Stimulated activated CD8-positive, alpha-beta memory T cell treated with anti-CD3 and anti-CD28 coated beads, Interleukin-7, amount 100 ng/mL, for 4 hours (primary cell): Measurements from ENCODE around the gene FAM184B.
A peak's percentile ranks its signal among the peaks of the same experiment; 100 is the strongest.

ENCODE experiments used
- DNase-seq, 2 donors: peaks; one replicate each; pipeline ENCODE4 v3.0.0-alpha.2; 2020; ENCODE audit warnings: low read depth in 2 of 2

Gene FAM184B

DNA sequence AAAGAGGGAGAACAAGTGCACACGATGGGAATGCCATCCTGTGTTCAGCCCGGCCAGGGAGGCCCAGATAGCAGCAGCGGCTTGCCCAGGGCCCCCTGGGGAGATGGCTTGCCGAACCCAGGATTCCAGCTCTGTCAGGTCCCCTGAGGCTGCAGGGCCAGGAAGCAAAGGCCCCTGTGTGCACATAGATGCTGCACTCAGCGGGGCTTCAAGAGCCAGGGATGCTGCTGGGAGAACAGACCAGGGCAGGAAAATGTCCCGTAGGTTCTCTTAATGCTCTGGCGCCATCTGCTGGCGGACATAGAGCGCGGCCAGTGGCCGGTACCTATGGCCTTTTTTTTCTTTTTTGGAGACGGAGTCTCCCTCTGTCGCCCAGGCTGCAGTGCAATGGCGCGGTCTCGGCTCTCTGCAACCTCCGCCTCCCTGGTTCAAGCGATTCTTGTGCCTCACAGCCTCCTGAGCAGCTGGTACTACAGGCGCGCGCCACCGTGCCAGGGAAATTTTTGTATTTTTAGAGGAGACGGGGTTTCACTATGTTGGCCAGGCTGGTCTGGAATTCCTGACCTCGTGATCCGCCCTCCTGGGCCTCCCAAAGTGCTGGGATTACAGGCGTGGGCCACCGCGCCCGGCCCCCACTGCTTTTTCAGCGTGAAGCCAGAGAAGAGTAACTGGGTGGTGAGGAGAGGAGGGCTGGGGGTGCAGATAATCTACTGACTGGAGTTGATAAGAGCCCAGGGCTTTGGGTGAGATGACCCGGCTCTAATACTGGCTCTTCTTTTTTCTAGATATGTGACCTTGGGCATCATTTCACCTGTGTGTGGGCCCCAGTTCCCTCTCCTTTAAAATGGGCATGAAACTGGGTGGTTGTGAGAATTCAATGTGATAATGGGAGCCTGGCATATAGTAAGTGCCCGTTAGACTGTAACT lies 144.5 kb downstream of the FAM184B start:
- peak; percentile 33 to 45 for DNase-seq

DNA sequence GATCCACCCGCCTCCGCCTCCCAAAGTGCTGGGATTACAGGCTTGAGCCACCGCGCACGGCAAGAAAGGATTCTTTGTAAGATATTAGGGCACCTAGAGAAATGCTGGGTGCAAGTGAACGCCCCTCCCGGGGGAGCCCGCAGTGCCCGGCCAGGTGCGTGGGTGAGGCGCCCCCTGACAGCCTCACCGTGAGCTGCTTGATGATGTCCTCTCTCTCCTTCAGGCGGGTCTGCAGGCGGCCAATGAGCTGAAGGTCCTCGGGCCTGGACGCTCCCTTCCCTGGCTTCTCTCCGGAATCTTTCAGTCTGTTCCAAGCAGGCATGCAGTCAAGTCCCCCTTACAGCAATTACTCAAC lies 145.1 kb downstream of the FAM184B start:
- DNase-seq, result no peak

- no peak for DNase-seq
These were observed 146.4 kb downstream of the FAM184B start for GRCh38 chr4:17635056-17635455.

DNA sequence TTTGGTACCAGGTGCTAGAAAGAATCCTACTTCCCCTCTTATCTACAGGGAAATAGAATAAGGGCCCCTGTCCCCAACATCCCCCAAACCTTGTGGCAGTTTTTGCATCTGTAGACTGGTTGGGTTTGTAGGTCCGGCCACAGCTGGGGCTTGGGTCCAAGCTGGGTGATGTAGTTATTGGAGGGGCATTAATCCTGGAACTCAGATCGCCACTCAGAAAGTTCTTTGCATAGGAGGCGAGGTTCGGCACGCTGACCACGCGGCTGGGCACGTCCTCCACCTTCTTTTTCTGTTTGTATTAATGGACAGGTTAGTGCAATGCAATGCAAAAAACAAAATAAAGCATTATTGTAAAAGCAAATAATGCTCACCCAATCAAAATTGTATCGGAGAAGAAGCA lies 147.8 kb downstream of the FAM184B start:
- DNase-seq, result no peak

- DNase-seq, result no peak
These were observed 151.2 kb downstream of the FAM184B start for GRCh38 chr4:17630228-17630627.

DNA sequence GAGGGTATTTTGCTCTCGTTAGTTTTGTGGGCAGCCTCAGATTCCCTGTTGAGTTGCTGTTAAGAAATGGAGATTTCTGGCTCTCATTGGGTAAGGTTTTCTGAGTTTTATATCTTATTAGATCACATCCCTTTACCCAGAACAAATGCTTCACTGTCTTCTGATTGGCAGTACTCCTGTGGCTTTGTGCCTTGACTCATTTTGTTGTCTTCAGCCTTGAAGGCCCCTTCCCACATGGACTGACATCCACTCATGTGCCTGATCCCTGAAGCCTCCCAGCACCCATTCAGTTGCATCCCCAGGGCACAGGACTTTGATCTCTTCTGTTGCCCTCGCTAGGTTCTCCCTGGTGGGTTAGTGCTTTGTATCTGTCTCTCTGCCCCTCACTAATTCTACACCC lies 156.6 kb downstream of the FAM184B start:
- no peak for DNase-seq

DNA sequence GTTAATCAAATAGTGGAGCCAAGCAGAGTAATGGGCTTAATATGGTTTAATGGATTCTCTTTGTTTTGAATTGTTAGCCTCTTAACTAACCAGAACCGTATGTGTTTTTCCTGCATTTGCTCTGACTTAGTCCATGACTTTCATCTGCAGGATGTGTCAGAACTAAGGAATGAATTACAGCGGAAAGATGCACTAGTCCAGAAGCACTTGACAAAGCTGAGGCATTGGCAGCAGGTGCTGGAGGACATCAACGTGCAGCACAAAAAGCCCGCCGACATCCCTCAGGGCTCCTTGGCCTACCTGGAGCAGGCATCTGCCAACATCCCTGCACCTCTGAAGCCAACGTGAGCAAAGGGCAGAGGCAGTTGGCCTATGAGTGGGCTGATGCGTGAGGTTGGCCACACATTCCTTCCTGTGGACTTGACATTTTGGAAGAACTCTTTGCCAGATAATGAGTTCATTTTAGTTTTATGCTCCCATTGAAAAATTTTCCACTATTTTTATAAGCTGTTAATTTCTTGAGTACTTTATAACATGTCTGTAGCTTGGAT lies 157.9 kb downstream of the FAM184B start:
- DNase-seq, result no peak

GRCh38 chr4:17619416-17620105 lies 161.9 kb downstream of the FAM184B start:
- DNase-seq, result no peak

DNA sequence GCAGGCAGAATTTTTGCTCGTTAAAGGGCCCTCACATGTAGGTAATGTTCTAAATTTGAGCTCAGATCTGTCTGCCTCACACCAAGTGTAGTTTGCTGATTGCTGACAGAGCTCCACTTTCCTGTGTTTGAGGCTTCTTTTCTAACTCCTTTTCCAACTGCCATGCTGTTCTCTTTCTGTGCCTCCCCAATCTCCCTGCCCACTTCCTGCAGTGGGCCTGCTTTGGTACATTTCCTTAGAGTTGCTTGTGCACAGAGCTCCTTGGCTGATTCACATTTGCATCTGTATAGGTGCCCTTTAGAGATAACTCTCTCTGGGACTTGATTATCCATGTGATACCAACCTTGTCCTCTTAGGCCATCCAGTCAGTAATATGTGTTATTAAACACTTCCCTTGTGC lies 162.5 kb downstream of the FAM184B start:
- no peak for DNase-seq

DNA sequence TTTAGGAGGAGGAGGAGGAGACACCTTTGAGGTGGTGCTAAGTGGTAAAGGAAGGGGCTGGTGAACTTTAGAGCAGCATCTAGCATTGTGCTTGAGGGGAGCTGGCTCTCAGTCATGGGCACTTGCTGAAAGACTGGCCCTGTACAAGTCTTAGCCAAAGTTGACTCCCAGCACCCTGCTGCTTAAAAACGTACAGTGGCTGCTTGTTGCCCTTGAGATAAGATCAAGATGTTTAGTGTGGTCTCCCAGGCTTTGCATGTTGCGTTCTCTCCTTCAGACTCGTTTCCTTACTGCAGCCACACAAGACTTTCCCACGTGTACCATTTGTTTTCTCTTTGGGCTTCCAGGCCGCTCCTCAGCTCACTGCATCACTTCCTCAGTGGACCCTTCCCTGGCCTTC lies 165.1 kb downstream of the FAM184B start:
- DNase-seq, result no peak

DNA sequence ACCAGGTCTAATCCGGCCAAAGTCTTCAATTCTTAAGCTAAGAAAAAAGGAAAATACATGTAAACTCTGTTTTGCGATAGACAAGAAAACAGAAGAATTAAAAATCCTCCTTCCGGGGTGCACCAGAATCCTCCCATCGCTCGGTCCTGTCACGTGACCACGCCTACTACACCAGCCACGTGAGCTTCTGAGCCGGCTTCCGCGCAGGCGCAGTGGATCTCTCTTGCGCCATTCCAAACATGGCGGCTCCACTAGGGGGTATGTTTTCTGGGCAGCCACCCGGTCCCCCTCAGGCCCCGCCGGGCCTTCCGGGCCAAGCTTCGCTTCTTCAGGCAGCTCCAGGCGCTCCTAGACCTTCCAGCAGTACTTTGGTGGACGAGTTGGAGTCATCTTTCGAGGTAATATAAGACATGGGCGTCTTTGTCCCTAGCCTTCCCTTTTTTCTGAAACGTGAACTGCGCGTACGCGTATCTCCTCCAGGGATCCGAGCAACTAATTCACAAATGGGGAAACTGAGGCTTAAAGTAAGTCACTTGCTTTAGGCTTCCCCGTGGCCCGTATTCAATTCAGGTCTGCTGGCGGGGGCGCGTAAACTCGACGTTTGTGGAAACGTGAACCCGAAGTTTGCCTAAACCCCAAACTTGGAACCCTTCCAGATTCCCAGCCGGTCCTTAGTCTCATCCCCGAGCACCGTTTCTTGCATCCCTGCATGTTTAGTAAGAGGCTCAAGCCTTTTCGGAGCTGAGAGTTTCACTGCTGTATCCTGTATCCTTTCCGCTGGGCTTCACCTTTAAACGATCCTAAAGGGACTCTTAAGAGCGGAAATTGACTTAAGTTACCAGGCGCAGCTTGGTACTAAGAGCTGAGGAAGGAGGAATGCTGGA lies 166.8 kb downstream of the FAM184B start, which contains the start of gene MED28:
MED28 (plus strand) TSS at position 226 of the 884 bp plus-strand sequence; CDS start at position 240, 14 bp downstream.
- DNase-seq, result peak; percentile 93 to 94

DNA sequence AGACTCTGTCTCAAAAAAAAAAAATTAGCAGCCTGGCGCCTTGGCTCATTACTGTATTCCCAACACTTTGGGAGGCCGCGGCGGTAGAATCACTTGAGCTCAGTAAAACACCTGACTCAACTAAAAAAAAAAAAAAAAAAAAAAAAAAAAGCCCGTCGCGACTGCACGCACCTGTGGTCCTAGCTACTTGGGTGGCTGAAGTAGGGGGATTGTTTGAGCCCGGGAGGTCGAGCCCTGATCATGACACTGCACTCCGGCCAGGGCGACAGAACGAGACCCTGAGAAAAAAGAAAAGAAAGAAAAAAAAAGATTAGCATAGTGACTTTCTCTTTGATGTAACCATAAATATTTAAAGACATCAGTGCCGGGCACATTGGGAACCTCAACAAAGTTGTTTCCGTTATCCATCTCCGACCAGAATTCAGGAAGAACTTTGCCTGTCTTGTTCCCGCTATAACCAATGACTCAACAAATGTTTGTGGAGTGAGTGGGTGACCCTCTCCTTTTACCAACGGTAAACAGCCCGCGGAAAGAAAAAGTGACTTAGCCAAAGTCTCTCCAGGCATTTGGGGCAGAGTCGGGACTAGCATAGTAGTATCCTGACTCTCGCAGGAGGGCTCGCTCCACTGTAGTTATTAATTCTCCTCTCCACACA lies 167.5 kb downstream of the FAM184B start:
- DNase-seq, result no peak

DNA sequence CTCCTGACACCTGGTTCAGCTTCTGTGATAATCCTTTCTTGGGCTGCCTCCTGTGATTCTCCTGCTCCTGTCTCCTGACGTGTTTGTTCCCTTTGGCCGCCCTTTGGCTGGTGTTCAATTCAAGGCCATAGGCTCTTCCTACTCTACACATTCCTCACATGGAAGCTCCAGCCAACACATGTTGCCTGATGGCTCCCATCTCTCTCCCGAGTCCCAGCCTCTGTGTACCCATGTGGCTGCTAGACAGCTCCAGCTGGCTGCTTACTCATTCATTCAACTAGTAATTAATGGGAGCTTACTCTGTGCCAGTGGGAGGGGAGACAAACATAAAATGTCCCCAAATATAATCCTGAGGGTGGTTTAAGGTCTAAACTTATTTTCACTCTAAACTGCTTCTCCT lies 176.2 kb downstream of the FAM184B start:
- no peak for DNase-seq

GRCh38 chr4:17599826-17600225 lies 181.6 kb downstream of the FAM184B start:
- no peak for DNase-seq

GRCh38 chr4:17597517-17597916 lies 183.9 kb downstream of the FAM184B start:
- no peak for DNase-seq

GRCh38 chr4:17595471-17596005 lies 185.9 kb downstream of the FAM184B start:
- DNase-seq, result no peak

DNA sequence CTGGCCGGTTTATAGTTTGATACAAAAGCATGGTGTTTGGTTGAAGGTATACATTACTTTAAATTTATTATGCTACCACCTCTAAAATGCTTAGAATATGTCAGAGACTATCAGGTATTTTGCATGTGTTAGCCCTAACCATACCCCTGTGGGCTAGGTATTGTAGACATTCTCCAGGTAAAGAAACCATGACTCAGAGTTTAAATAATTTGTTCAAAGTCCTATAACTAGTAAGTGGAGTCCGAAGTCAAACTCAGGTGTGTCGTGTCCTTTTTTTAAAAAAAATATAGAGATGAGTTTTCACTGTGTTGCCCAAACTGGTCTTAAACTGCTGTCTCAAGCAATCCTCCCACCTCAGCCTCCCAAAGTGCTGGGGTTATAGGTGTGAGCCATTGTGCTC lies 192.1 kb downstream of the FAM184B start:
- DNase-seq, result no peak

DNA sequence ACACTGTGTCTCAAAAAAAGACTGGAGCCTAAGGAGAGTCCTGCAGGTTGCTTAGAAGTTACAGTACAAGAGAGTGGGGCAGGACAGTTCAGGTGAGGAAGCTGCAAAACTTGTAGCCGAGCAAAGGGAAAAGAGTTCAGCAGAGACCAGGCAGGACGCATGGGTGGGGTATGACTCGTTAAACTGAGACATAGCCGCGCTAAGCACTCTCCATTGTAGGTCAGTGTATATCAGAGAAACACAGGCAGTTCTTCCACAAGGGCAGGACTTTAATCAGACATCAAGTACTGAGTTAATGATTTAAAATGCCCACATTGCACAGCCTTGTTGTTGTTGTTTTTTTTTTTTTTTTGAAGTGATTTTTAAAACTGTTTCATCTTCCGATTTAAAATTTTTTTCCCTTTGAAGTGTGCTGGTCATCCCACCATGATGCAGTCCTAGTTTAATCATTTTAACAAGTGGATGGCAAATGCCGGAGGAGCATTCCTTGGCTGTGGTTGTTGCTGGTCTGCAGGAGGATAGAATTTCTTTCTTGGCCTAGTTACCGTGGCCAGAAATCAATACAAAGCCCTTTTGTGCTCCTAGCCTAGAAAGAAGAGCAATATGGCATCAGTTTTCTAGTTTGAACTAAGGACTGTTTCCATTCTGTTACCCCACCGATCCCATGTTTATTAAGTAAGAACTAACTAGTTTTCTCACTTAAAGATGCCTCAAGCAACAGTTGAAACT lies 194.2 kb downstream of the FAM184B start:
- DNase-seq, result no peak

- no peak for DNase-seq
These were observed 196.8 kb downstream of the FAM184B start for GRCh38 chr4:17584521-17585213.

- DNase-seq, result no peak
These were observed 197.5 kb downstream of the FAM184B start for GRCh38 chr4:17583941-17584340.
